HepG2 (cell line): ENCODE measurements around the gene IFNL1. TPM values are rescaled to one million over a fixed set of nuclear protein-coding genes. Genes with fewer than 3 reads are reported as not detected.
A peak's percentile ranks its signal among the peaks of the same experiment; 100 is the strongest.

Experiments
- ATAC-seq: fragments of 200-7000 bp; cut with Tn5 transposase; 3 replicates; pipeline ENCODE4 v1.9.1; 2020; ENCODE audit warnings: mild to moderate bottlenecking, moderate library complexity
- BruUV-seq: library from RNA; stranded (reverse); fragments of 400-500 nt; replicated peaks from 2 replicates; lab custom pipeline; 2021; lab: Mats Ljungman, UMichigan
- CTCF ChIA-PET: fragments of 300-600 bp; formaldehyde crosslinking; extraction: SDS; loops from one replicate; lab custom pipeline; 2021; ENCODE audit warnings: low total read pairs, inconsistent platforms, low intra/inter-chr PET ratio; lab: Yijun Ruan, JAX
- POLR2A ChIA-PET: fragments of 350-600 bp; sonication (Branson Sonifier 250); formaldehyde crosslinking; loops from one replicate; lab custom pipeline; 2020; ENCODE audit warnings: antibody characterized with exemption, inconsistent platforms; lab: Yijun Ruan, JAX
- DNase-seq: peaks from one replicate; pipeline ENCODE4 v3.0.0-alpha.2; 2015; ENCODE audit warnings: low spot score
- FAIRE-seq: peaks from 3 replicates; lab custom pipeline; 2011; peaks lifted over from hg19 to GRCh38; lab: Jason Lieb, UNC
- H2AFZ ChIP-seq: one replicate; pipeline ENCODE4 v1.6.1; 2011; ENCODE audit warnings: low read length, inconsistent platforms
- H3K27ac ChIP-seq: fragments of 300-600 bp; 3 replicates; pipeline ENCODE4 v1.8.0; 2011; ENCODE audit warnings: mixed run types, mild to moderate bottlenecking, mixed read lengths, low read length, inconsistent platforms; ENCODE audit not compliant: insufficient read depth; ENCODE audit errors: extremely low read length
- H3K27me3 ChIP-seq, 2 experiments: fragments of 200-600 bp in 1 of 2; 2 replicates in 1 of 2; 3 replicates in 1 of 2; pipeline versions ENCODE4 v1.6.0 to v1.8.0; 2011; ENCODE audit warnings: low read length in 2 of 2, mild to moderate bottlenecking in 2 of 2, moderate library complexity in 2 of 2, inconsistent platforms in 1 of 2; ENCODE audit not compliant: insufficient read depth in 2 of 2, control insufficient read depth in 1 of 2
- H3K36me3 ChIP-seq, 2 experiments: fragments of 200-600 bp in 1 of 2; replicated peaks in 1 of 2; 2 replicates in 1 of 2; 3 replicates in 1 of 2; pipeline versions ENCODE4 v1.5.1 to v1.8.0; 2011; ENCODE audit warnings: low read length in 2 of 2, inconsistent platforms in 1 of 2; ENCODE audit not compliant: insufficient read depth in 2 of 2, control insufficient read depth in 1 of 2
- H3K4me1 ChIP-seq: 2 replicates; pipeline ENCODE4 v1.5.1; 2012; ENCODE audit warnings: low read length, inconsistent platforms; ENCODE audit not compliant: insufficient read depth
- H3K4me2 ChIP-seq: 2 replicates; pipeline ENCODE4 v1.6.0; 2011; ENCODE audit warnings: low read depth, low read length, inconsistent platforms
- H3K4me3 ChIP-seq, 3 experiments: fragments of 200-600 bp in 1 of 3; sonication (generic), shearing (Covaris generic) in 1 of 3; replicated peaks in 1 of 3; 2 replicates each; pipeline ENCODE4 v1.5.1; 2011 to 2016; ENCODE audit warnings: low read length in 3 of 3, inconsistent platforms in 2 of 3, low read depth in 2 of 3, mild to moderate bottlenecking in 2 of 3, control low read depth in 1 of 3, mixed read lengths in 1 of 3; ENCODE audit not compliant: insufficient read depth in 1 of 3
- H3K79me2 ChIP-seq: one replicate; pipeline ENCODE4 v1.6.1; 2011; ENCODE audit warnings: low read length, inconsistent platforms; ENCODE audit not compliant: insufficient read depth
- H3K9ac ChIP-seq: 2 replicates; pipeline ENCODE4 v1.6.0; 2011; ENCODE audit warnings: mild to moderate bottlenecking, low read depth, low read length, inconsistent platforms; ENCODE audit not compliant: insufficient read depth
- H3K9me3 ChIP-seq: 2 replicates; pipeline ENCODE4 v1.5.1; 2012; ENCODE audit warnings: mild to moderate bottlenecking, low read length
- H4K20me1 ChIP-seq: 2 replicates; pipeline ENCODE4 v1.6.0; 2011; ENCODE audit warnings: inconsistent platforms, mild to moderate bottlenecking, low read length, moderate library complexity; ENCODE audit not compliant: insufficient read depth
- CBX5 ChIP-seq: sonication (generic); formaldehyde crosslinking; IDR thresholded peaks from 2 replicates; pipeline ENCODE4 v1.4.0; 2020; ENCODE audit warnings: missing genetic modification reagents, borderline replicate concordance
- CC2D1A ChIP-seq: sonication (generic); formaldehyde crosslinking; IDR thresholded peaks from 2 replicates; pipeline ENCODE4 v1.8.1; 2023; ENCODE audit warnings: mild to moderate bottlenecking, missing genetic modification reagents
- E2F5 ChIP-seq: sonication (generic); formaldehyde crosslinking; conservative IDR thresholded peaks from 2 replicates; pipeline ENCODE4 v1.4.0; 2020; ENCODE audit warnings: missing genetic modification reagents
- HDAC2 ChIP-seq: sonication (generic); formaldehyde crosslinking; IDR thresholded peaks from 2 replicates; pipeline ENCODE4 v1.4.0; 2020; ENCODE audit warnings: missing genetic modification reagents
- KDM5A ChIP-seq: fragments of 200-600 bp; sonication (generic); IDR thresholded peaks from 2 replicates; pipeline ENCODE4 v1.7.0; 2018; ENCODE audit warnings: antibody characterized with exemption, mild to moderate bottlenecking, low read length, borderline replicate concordance
- KLF6 ChIP-seq: IDR thresholded peaks from 2 replicates; pipeline ENCODE4 v1.8.0; 2016; ENCODE audit warnings: missing biosample characterization, missing genetic modification reagents
- NCOA1 ChIP-seq: sonication (generic); formaldehyde crosslinking; IDR thresholded peaks from 2 replicates; pipeline ENCODE4 v1.9.0; 2021; ENCODE audit warnings: missing genetic modification reagents
- NFATC3 ChIP-seq: sonication (generic); formaldehyde crosslinking; IDR thresholded peaks from 2 replicates; pipeline ENCODE4 v1.5.1; 2020; ENCODE audit warnings: mild to moderate bottlenecking, missing genetic modification reagents
- PBX2 ChIP-seq: IDR thresholded peaks from 2 replicates; pipeline ENCODE4 v1.6.1; 2016; ENCODE audit warnings: control low read depth
- PRPF4 ChIP-seq: fragments of 200-400 bp; formaldehyde crosslinking; IDR thresholded peaks from 2 replicates; pipeline ENCODE4 v1.6.1; 2016; ENCODE audit warnings: low read length, low read depth; ENCODE audit not compliant: poor library complexity, severe bottlenecking
- SMC3 ChIP-seq: IDR thresholded peaks from 2 replicates; pipeline ENCODE4 v1.6.1; 2011; ENCODE audit warnings: low read length, improper control_type of control experiment
- SRSF9 ChIP-seq: fragments of 200-400 bp; formaldehyde crosslinking; IDR thresholded peaks from 2 replicates; pipeline ENCODE4 v1.6.1; 2018; ENCODE audit warnings: borderline replicate concordance, mild to moderate bottlenecking, low read depth, low read length; ENCODE audit not compliant: insufficient read depth, poor library complexity, severe bottlenecking
- ZFP36 ChIP-seq: fragments of 150-350 bp; IDR thresholded peaks from 2 replicates; pipeline ENCODE4 v1.6.1; 2018; ENCODE audit warnings: borderline replicate concordance, low read length, low read depth; ENCODE audit not compliant: partially characterized antibody
- ZNF468 ChIP-seq: sonication (generic); formaldehyde crosslinking; IDR thresholded peaks from 2 replicates; pipeline ENCODE4 v1.8.0; 2022; ENCODE audit warnings: mild to moderate bottlenecking, moderate library complexity, missing genetic modification reagents
- ZNF652 ChIP-seq: IDR thresholded peaks from 2 replicates; pipeline ENCODE4 v1.6.1; 2016; ENCODE audit warnings: low read depth, borderline replicate concordance
- ZNF777 ChIP-seq: sonication (generic); formaldehyde crosslinking; IDR thresholded peaks from 2 replicates; pipeline ENCODE4 v1.4.0; 2020; ENCODE audit warnings: missing genetic modification reagents
- ZNF800 ChIP-seq: sonication (generic); formaldehyde crosslinking; IDR thresholded peaks from 2 replicates; pipeline ENCODE4 v1.4.0; 2020; ENCODE audit warnings: missing genetic modification reagents
- ZNF83 ChIP-seq: sonication (generic); formaldehyde crosslinking; IDR thresholded peaks from 2 replicates; pipeline ENCODE4 v1.4.0; 2020; ENCODE audit warnings: missing genetic modification reagents, mild to moderate bottlenecking, borderline replicate concordance
- ZNF891 ChIP-seq: sonication (generic); formaldehyde crosslinking; IDR thresholded peaks from 2 replicates; pipeline ENCODE4 v1.5.0; 2020; ENCODE audit warnings: mild to moderate bottlenecking, missing genetic modification reagents
- WGBS: methylation state at CpG from one replicate; pipeline ENCODE4 v1.1.6; 2017; ENCODE audit warnings: low lambda C conversion rate; 5-methylcytosine and 5-hydroxymethylcytosine counted together
- in situ Hi-C: cut with HindIII; loops from 2 replicates; pipeline ENCODE4 v1.10.0; 2017; ENCODE audit warnings: low pct_unique_long_range_greater_than_20kb; ENCODE audit not compliant: extremely low pct_ligation_motif_present
- intact Hi-C: fragments of 100-400 bp; cut with micrococcal nuclease; formaldehyde crosslinking; loops from one replicate; pipeline ENCODE4 v1.10.0; 2022; ENCODE audit not compliant: unreplicated experiment
- polyA plus RNA-seq, 8 experiments: library from polyadenylated mRNA; depleted of rRNA in 3 of 8; stranded (reverse) in 7 of 8; unstranded in 1 of 8; fragments of >200 nt; fragmentation: Illumina TruSeq in 4 of 8; extraction: Trizol in 4 of 8; gene quantifications; 2 replicates each; pipeline versions ENCODE4 v1.2.1 to v1.2.3, GENCODE V29; 2011 to 2016; ENCODE audit warnings: low read depth in 4 of 8, missing spikeins in 1 of 8, mixed read lengths in 1 of 8; ENCODE audit not compliant: insufficient read depth in 1 of 8
- total RNA-seq, 5 experiments: library from RNA; depleted of rRNA; stranded (reverse); fragments of >200 nt; fragmentation: Illumina TruSeq; extraction: Trizol; gene quantifications; 2 replicates each; pipeline ENCODE4 v1.2.3, GENCODE V29; 2016; ENCODE audit warnings: low read depth in 1 of 5

Gene IFNL1
- total and polyA plus RNA-seq, 2 of the 13 experiments (the other 11 are each of a cell fraction or from before 2014, with no cell fraction given): not detected

GRCh38 chr19:39341129-39341718 is 45.0 kb downstream of the IFNL1 start:
- POLR2A ChIA-PET: interaction anchor here (1.3 to 2.5 kb wide), 6 partner anchors 13 to 94 kb away, joined by 3 to 14 read pairs (median 4); partner anchors contain the start of genes MED29, PAF1 and RPS16
- H3K79me2 ChIP-seq: peaks cover 35% of the 10 kb centered on the region
- intact Hi-C loops: loop anchor here (5.0 kb wide), 1 partner anchor 71 kb away; the partner anchor contains the start of gene PLEKHG2

More at GRCh38 chr19:39341129-39341718, 45.0 kb downstream of the IFNL1 start:
- Histone ChIP-seq H3K4me3 (peak overlapping the region; percentile 84 to 94 (median 84)), H2AFZ (peak overlapping the region; percentile 89), H3K9me3 (no peaks in the 10 kb centered on the region), H3K4me2 (peak overlapping the region; percentile 78), H3K36me3 (peaks cover 0 to 11% of the 10 kb centered on the region in 2 experiments; a peak in 2 of 5 replicates), H3K4me1 (peaks cover 67% of the 10 kb centered on the region), H4K20me1 (no peaks in the 10 kb centered on the region; the same call in 1 of the 2 replicates), H3K27me3 (no peaks in the 10 kb centered on the region; a peak in 1 of 5 replicates), H3K9ac (peak overlapping the region; percentile 83), H3K27ac (peak overlapping the region; percentile 74)
- FAIRE-seq (no peak), ATAC-seq (peak; percentile 60), DNase-seq (no peak)
- CTCF ChIA-PET: no interaction called here
- TF ChIP-seq ZNF468 (CRISPR knock-in tag) (0 out of 2 replicates have a peak, but pooled peaks have one; percentile 57), ZNF800 (CRISPR knock-in tag) (no peak), ZNF652 (CRISPR knock-in tag) (no peak), PRPF4 (no peak), NCOA1 (CRISPR knock-in tag) (0 out of 2 replicates have a peak, but pooled peaks have one; percentile 53), ZNF777 (CRISPR knock-in tag) (no peak), NFATC3 (no peak), PBX2 (no peak), KLF6 (CRISPR knock-in tag) (no peak), KDM5A (no peak), E2F5 (CRISPR knock-in tag) (no peak), ZNF891 (CRISPR knock-in tag) (no peak), CBX5 (no peak), HDAC2 (no peak), ZFP36 (peak; percentile 30), ZNF83 (CRISPR knock-in tag) (no peak), SRSF9 (no peak), SMC3 (no peak), CC2D1A (CRISPR knock-in tag) (no peak)
- under 1% methylated on average over 17 of the region's 17 CpGs for WGBS
- BruUV-seq: no TSS peak
- in situ Hi-C loops: no loop called here
